ENCODE data around the gene SLC20A1.
"Not testable (repeated sequence)": the region's sequence is repeated elsewhere in the genome, so short reads cannot be mapped to it uniquely, and the experiment has no call there.

The SLC20A1 gene

GRCh38 chr2:112646791-112647689 is 1.3 kb downstream of the SLC20A1 start:
- no peak for DNase-seq

DNA sequence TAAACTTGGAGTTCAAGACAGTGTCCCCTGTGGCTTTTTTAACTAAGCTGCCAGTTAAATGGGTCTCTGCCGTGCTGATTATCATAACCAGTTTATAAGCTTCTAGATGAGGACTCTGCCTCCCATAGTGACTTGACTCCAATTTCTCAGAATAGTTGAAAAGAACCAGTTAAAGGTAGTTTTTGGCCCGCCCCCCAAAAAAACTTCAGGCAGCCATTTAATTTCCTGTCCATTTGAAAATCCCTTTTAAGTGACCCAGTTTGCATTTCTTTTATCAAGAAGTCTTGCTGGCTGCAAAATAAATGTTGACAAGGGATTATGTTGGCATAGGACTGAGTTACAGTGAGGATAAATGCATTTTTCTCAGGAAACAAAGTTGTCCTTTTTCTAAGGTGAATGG is 2.3 kb downstream of the SLC20A1 start:
- no peak for DNase-seq

GRCh38 chr2:112656679-112657078 is 10.9 kb downstream of the SLC20A1 start:
- no peak for DNase-seq

DNA sequence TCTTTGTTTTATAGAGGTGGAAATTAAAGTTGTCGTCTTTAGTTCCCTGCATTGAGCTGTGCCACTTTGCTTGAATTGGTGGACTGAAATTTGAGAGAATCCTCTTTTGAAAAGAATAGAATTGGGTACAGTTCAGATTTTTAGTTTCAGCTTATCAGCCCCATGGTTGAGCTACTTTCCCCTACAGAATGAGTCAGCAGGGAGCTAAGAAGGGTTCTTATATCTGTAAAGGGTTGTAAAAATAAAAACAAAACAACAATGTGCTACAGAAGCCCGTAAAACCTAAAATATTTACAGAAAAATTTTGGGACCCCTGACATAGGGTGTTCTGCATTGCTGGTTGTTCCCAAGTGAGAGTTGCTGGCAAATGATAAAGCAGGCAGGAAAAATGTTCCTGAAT is 12.6 kb downstream of the SLC20A1 start:
- DNase-seq = no peak

DNA sequence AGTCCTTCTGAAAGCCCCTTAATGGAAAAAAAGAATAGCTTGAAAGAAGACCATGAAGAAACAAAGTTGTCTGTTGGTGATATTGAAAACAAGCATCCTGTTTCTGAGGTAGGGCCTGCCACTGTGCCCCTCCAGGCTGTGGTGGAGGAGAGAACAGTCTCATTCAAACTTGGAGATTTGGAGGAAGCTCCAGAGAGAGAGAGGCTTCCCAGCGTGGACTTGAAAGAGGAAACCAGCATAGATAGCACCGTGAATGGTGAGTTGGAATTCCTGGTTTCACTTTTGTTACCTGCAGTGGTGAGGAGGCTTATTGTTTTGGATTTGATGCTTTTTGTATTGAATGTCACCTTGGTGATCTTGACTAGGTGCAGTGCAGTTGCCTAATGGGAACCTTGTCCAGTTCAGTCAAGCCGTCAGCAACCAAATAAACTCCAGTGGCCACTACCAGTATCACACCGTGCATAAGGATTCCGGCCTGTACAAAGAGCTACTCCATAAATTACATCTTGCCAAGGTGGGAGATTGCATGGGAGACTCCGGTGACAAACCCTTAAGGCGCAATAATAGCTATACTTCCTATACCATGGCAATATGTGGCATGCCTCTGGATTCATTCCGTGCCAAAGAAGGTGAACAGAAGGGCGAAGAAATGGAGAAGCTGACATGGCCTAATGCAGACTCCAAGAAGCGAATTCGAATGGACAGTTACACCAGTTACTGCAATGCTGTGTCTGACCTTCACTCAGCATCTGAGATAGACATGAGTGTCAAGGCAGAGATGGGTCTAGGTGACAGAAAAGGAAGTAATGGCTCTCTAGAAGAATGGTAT is 13.3 kb downstream of the SLC20A1 start:
- no peak for DNase-seq

GRCh38 chr2:112660138-112660537 is 14.4 kb downstream of the SLC20A1 start:
- no peak for DNase-seq

- DNase-seq = no peak
These were observed 16.0 kb downstream of the SLC20A1 start for GRCh38 chr2:112661656-112662305.

DNA sequence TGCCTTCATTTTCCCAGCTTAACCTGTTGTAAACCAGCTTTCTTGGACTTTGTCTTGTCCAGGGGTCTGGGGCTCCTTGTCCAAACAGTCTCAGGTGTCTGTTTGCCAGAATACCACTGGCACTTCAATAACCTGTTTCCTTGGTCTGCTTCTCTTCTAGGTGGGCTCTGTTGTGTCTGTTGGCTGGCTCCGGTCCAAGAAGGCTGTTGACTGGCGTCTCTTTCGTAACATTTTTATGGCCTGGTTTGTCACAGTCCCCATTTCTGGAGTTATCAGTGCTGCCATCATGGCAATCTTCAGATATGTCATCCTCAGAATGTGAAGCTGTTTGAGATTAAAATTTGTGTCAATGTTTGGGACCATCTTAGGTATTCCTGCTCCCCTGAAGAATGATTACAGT is 17.0 kb downstream of the SLC20A1 start:
- DNase-seq = no peak

GRCh38 chr2:112664689-112665088 is 18.9 kb downstream of the SLC20A1 start:
- no peak for DNase-seq

GRCh38 chr2:112665113-112665780 is 19.5 kb downstream of the SLC20A1 start:
- DNase-seq = no peak

- DNase-seq = no peak
These were observed 21.0 kb downstream of the SLC20A1 start for GRCh38 chr2:112666761-112667122.

DNA sequence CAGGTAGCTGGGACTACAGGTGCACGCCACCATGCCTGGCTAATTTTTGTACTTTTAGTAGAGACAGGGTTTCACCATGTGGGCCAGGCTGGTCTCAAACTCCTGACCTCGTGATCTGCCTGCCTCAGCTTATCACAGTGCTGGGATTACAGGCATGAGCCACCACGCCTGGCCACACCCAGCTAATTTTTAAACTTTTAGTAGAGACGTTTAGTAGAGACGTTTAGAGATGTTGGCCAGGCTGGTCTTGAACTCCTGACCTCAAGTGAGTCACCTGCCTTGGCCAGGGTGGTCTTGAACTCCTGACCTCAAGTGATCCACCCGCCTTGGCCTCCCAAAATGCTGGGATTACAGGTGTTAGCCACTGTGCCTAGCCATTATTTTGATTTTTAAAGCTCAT is 21.8 kb downstream of the SLC20A1 start:
- DNase-seq = not testable (repeated sequence)

DNA sequence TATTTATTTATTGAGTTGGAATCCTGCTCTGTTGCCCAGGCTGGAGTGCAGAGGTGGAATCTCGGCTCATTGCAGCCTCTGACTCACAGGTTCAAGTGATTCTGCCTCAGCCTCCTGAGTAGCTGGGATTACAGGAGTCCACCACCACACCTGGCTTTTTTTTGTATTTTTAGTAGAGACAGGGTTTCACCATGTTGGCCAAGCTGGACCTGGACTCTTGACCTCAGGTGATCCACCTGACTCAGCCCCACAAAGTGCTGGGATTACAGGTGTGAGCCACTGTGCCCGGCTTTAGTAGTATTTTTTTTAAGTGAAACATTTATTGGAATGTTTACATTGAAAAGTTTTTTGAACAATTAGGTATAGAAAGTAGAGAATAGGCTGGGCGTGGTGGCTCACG is 23.9 kb downstream of the SLC20A1 start:
- DNase-seq = no peak

DNA sequence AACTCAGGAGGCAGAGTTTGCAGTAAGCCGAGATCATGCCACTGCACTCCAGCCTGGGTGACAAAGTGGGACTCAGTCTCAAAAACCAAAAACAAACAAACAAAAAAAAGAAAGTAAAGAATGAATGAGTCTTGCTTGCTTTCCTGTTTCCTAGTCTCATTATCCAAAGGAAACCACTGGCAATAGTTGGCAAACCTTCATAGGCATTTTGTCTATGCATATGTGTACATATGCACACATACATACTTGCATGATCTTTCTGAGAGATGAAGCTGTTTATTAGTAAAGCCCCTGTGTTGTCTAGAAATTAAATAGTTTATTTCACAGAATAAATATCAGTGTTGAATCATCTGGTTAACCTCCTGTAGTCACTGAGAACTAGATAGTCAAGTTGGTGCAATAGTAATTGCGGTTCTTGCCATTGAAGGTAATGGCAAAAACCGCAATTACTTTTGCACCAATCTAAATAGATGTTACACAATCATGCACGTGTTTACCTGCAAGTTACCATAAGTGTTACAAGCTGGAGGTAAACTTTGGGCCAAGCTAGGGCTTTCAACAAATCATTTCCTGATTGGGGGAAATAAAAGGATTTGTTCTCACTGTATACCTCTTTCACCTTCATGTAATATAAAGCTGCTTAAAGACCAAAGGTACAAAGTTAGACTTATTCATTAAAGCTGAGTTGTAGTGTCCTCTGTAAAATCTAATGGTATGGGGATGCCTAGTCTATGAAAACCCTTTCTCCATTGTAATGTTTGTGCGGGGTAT is 24.7 kb downstream of the SLC20A1 start:
- DNase-seq = no peak

- no peak for DNase-seq
These were observed 26.1 kb downstream of the SLC20A1 start for GRCh38 chr2:112671801-112672200.

DNA sequence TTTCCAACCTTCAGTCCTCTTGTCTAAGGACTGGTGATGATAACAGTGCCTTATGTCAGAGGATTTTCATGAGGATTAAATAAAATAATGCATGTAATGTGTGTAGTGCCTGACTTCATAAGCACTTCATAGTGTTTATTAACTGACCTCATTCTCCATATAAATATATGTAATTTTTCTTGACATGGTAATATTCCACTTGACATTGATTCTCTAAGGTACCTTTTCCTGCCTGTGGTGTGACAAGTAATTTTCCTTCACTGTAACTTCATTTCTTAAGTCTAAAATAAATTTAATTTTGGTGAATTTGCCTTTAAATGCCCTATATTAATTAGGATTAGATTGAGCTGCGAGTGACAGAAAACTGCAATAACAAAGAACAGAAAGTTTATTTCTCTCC is 27.3 kb downstream of the SLC20A1 start:
- DNase-seq = no peak

GRCh38 chr2:112674229-112674628 is 28.5 kb downstream of the SLC20A1 start:
- no peak for DNase-seq

DNA sequence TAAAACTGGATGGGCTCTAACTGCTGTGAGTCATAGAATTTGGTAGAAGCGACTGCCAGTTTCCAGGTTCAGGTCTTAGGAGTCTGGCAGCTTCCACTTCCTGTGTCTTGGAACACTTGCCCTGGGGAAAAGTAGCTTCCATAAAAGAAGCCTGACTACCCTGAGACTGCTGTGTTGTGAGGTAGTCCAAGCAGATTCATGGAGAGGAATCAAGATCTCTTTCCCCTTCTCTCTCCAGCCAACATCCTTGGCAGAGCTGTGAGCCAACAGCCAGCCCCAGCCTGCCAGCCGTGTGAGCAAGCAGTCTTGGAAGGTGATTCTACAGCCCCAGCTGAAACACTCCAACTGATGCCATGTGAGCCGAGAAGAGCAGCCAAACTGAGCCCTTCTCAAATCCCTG is 33.7 kb downstream of the SLC20A1 start:
- DNase-seq = no peak

DNA sequence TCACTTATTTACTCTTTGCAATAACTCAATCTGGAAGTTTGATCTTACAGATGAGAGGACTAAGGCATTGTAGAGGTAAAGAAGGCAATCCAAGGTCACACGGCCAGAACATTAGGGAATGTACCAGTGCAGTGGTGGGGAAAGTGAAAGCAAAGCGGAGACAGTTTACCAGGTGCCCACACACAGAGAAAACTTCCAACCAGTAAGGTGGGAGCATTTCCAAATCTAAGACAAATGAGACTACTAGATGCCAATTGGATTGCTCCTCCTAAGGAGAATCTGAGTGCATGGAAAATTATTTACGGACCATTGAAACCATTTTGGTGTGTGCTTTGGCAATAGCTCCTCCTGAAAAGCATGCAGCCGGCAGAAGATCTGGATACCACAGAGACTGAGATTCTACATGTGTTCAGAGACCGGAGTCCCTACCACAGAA is 34.9 kb downstream of the SLC20A1 start:
- no peak for DNase-seq

- no peak for DNase-seq
These were observed 36.4 kb downstream of the SLC20A1 start for GRCh38 chr2:112682101-112682500.

- no peak for DNase-seq
These were observed 38.0 kb downstream of the SLC20A1 start for GRCh38 chr2:112683550-112684414.
